LNCaP clone FGC (cell line): Measurements from ENCODE around the gene TBL1X.

Experiments
- DNase-seq: peaks from one replicate; pipeline ENCODE4 v3.0.0-alpha.2; 2011; ENCODE audit warnings: low read depth
- H3K4me3 ChIP-seq: 2 replicates; pipeline ENCODE4 v1.5.1; 2011; ENCODE audit warnings: mild to moderate bottlenecking, low read depth, low read length, control low read depth
- CTCF ChIP-seq: IDR thresholded peaks from 2 replicates; pipeline ENCODE4 v1.5.1; 2012; ENCODE audit warnings: mild to moderate bottlenecking; ENCODE audit not compliant: control insufficient read depth, insufficient read depth; ENCODE audit errors: extremely low read depth

Gene TBL1X

GRCh38 chrX:9693307-9694001, 228.6 kb downstream of the TBL1X start:
- no peak for TF ChIP-seq CTCF
- no peak overlapping the region for H3K4me3 ChIP-seq
- no peak for DNase-seq

- TF ChIP-seq CTCF: no peak
- no peak overlapping the region for H3K4me3 ChIP-seq
- no peak for DNase-seq
Observed at GRCh38 chrX:9698576-9698975, 233.7 kb downstream of the TBL1X start.

GRCh38 chrX:9700555-9700954, 235.7 kb downstream of the TBL1X start:
- DNase-seq: no peak
- H3K4me3 ChIP-seq: no peak overlapping the region
- no peak for TF ChIP-seq CTCF

GRCh38 chrX:9701790-9702189, 236.9 kb downstream of the TBL1X start:
- no peak for TF ChIP-seq CTCF
- H3K4me3 ChIP-seq: no peak overlapping the region
- no peak for DNase-seq

- DNase-seq: no peak
- no peak for TF ChIP-seq CTCF
- H3K4me3 ChIP-seq: no peak overlapping the region
Observed at GRCh38 chrX:9703406-9703805, 238.5 kb downstream of the TBL1X start.

GRCh38 chrX:9704876-9705465, 240.1 kb downstream of the TBL1X start:
- H3K4me3 ChIP-seq: no peak overlapping the region
- no peak for TF ChIP-seq CTCF
- DNase-seq: no peak

GRCh38 chrX:9706421-9706820, 241.6 kb downstream of the TBL1X start:
- no peak for DNase-seq
- no peak for TF ChIP-seq CTCF

More at GRCh38 chrX:9706421-9706820, 241.6 kb downstream of the TBL1X start:
- H3K4me3 ChIP-seq: no peak overlapping the region
